ENCODE results near the gene NPPB.

Gene NPPB

DNA sequence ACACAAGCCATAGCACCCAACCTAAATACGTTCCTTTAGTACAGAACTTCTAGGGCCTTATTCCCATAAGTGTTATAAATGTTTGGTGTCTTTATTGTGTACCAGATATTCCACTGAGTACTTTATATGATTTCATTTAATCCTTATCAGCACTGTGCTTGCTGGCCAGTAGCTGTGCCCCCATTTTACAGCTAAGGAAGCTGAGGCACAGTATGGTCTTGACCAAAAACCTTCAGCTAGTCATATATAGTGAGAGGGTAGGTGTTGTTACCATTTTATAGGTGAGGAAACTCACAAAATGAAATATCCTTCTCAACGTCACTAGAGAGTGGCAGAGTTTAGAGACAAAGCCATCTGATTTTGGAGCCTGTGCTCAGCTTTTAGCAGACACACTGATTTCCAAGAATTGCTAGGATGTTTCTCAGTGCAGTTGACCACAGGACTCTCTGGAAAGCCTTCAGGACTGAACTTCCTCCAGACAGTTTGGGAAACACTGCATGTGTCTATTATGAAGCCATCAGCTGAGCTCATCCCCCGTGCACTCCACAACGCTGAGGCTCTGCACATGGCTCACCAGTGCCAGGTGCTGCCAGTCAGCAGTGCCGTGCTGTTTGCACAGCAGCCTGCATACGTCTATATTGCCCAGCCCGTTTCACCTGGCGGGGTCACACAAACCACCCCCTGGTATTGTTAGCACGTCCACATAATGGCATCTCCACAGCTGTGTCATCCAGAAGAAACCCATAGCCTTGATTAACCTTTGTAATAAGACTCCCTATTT is 26.6 kb downstream of the NPPB start:
- DNase-seq = no peak

DNA sequence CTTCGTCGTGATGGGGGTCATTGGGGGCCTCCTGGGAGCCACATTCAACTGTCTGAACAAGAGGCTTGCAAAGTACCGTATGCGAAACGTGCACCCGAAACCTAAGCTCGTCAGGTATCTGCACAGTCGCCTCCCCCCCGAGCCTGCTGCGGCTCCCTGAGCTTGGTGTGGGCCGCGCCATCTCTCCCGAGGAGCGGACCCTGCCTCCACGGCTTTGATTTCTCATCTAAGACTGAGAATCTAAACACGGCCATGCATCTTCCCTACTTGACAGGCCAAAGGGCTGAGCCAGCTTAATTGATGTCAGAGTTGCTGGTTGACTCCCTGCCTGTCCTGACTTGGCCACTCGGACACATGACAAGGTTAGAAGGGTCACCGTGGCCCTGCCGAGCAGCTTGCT is 30.2 kb downstream of the NPPB start:
- DNase-seq = no peak

DNA sequence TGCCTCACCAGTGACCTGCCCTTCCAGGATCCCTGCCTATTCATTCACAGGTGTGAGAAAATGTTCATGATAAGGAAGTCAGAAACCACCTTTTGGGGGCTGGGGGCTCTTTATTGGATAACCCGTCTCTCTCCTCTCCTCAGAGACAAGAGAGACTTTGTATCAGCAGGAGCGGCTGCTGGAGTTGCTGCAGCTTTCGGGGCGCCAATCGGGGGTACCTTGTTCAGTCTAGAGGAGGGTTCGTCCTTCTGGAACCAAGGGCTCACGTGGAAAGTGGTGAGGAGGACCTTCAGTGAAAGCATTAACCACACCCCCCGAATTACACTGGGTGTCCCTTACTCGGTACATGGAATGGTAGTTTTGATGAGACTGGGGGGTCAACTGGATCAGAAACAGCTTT is 31.8 kb downstream of the NPPB start:
- no peak for DNase-seq

DNA sequence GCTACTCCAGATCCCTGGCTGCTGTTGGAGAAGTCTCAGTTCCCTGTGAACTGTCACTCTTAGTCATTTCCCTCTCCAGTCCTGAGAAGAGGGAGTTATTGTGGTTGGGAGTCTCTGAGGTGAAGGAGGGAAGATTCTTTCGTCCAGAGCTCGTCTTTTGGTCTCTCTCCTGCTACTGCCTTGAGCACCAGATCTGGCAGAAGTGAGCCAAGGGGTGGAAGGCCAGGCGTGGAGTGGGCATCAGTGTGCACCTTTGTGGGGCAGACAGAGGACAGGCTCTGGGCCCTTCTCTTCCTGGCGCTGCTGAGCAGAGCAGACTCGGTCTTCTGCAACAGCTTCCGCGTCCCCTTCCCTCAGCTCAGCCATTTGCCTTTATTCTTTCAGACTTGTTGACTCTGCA is 33.6 kb downstream of the NPPB start:
- no peak for DNase-seq

DNA sequence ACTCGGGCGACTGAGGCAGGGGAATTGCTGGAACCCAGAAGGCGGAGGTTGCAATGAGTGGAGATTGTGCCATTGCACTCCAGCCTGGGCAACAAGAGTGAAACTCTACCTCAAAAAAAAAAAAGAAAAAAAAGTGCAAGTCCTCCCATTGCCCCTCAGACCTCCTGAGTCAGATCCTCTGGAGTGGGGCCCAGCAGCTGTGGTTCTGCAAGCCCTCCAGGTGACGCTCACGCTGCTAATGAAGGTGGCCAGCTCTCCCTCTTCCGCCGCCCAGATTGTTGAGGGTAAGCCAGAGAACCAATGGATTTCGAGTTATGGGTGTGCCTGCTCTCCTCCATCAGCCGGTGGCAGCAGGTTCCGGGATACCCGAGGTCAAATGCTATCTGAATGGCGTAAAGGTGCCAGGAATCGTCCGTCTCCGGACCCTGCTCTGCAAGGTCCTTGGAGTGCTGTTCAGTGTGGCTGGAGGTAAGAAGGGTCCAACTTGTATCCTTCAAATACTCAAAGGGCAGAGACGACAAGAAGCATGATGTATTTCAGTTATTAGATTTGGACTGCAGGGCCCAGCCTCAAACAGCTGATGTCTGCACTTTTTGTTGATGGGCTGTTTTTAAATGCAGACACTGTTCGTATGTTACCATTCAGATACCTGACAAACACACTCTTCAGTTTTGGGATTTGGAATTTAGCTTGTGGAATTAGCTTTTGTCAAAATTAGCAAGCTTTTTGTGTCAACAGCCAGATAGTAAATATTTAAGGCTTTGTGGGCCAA is 35.2 kb downstream of the NPPB start:
- no peak for DNase-seq

DNA sequence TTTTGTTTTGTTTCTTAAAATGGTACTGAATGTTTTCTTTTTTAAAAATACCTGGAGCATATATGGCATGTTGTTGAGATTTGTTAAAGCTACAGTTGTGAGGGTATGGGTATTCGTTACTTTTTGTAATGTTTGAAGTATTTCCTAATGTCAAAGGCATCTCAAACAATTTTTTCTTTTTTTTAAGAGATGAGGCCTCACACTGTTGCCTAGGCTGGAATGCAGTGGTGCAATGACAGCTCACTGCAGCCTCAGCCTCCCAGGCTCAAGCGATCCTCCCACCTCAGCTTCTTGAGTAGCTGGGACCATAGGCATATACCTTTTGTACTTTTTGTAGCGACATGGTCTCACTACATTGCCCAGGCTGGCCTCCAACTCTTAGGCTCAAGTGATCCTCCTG is 36.7 kb downstream of the NPPB start:
- DNase-seq = no peak

DNA sequence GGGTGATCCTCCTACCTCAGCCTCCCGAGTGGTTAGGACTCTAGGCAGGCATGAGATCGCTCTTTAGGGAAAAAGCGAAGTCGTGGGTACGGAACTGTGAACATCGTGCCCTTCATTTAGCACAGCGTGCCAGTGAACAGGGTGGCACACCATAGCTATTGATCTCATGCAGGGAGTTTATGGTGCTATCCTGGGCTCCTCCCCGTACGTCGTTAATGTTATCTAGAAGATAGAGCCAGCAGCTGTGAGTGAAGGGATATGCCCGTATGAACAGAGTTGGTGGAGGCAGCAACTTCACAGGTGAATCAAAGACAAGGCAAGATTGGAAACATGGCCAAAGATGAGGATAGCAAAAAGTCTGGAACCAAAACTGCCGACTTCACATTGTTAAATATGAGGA is 41.6 kb downstream of the NPPB start:
- DNase-seq = no peak

DNA sequence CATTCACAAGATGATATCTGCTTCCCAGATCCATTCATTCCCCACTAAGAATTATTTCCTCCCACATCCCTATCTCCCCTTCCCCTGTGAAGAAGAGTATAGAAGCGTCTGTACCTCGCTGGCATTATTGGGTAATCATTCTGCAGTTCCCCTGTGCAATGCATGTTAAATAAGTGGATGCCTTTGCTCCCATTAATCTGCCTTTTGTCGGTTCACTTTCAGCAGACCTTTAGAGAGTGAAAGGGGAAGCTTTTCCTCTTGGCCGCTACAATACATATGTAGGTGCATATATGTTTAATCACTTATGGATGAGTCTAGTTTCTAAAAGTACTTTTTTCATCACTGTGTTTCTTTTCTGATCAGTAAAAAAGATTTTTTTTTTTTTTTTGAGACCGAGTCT is 45.7 kb downstream of the NPPB start:
- DNase-seq = no peak
